IMR-90 (cell line): ENCODE results near the gene PRRG1. TPM values are rescaled to one million over a fixed set of nuclear protein-coding genes. Genes with fewer than 3 reads are reported as not detected.
A peak's percentile ranks its signal among the peaks of the same experiment; 100 is the strongest.

ENCODE experiments used
- ATAC-seq: fragments of 200-7000 bp; cut with Tn5 transposase; 2 replicates; pipeline ENCODE4 v1.9.1; 2020; ENCODE audit warnings: low read depth, mild to moderate bottlenecking, moderate library complexity
- BruUV-seq: library from RNA; stranded (reverse); fragments of 400-500 nt; replicated peaks from 2 replicates; lab custom pipeline; 2021; lab: Mats Ljungman, UMichigan
- CTCF ChIA-PET: fragments of 300-600 bp; formaldehyde crosslinking; extraction: SDS; loops from one replicate; lab custom pipeline; 2021; ENCODE audit warnings: antibody characterized with exemption; lab: Yijun Ruan, JAX
- POLR2A ChIA-PET: fragments of 300-600 bp; sonication (Branson Sonifier 250); formaldehyde crosslinking; loops from one replicate; lab custom pipeline; 2022; ENCODE audit warnings: antibody characterized with exemption; ENCODE audit not compliant: unreplicated experiment; lab: Charles Lee
- DNase-seq: peaks from one replicate; pipeline ENCODE4 v3.0.0; 2013
- H2AFZ ChIP-seq: replicated peaks from 2 replicates; pipeline ENCODE3; 2013; ENCODE audit warnings: low read length, mild to moderate bottlenecking; ENCODE audit not compliant: poor library complexity
- H2AK5ac ChIP-seq: 2 replicates; pipeline ENCODE4 v1.6.1; 2013; ENCODE audit warnings: low read depth, low read length, inconsistent platforms
- H2AK9ac ChIP-seq: replicated peaks from 2 replicates; pipeline ENCODE3; 2013; ENCODE audit warnings: mild to moderate bottlenecking, low read depth, low read length, moderate library complexity; ENCODE audit not compliant: poor library complexity
- H2BK120ac ChIP-seq: 2 replicates; pipeline ENCODE4 v1.6.1; 2013; ENCODE audit warnings: low read depth, low read length, inconsistent platforms
- H2BK15ac ChIP-seq: 3 replicates; pipeline ENCODE4 v1.6.1; 2013; ENCODE audit warnings: low read depth, low read length, inconsistent platforms
- H2BK20ac ChIP-seq: 2 replicates; pipeline ENCODE4 v1.6.1; 2013; ENCODE audit warnings: low read depth, mild to moderate bottlenecking, inconsistent platforms, low read length, moderate library complexity
- H2BK5ac ChIP-seq: 2 replicates; pipeline ENCODE4 v1.6.1; 2013; ENCODE audit warnings: mild to moderate bottlenecking, low read depth, low read length, inconsistent platforms; ENCODE audit not compliant: poor library complexity, severe bottlenecking
- H3K14ac ChIP-seq: replicated peaks from 2 replicates; pipeline ENCODE4 v1.6.1; 2013; ENCODE audit warnings: low read depth, low read length, inconsistent platforms
- H3K18ac ChIP-seq: 2 replicates; pipeline ENCODE4 v1.6.1; 2013; ENCODE audit warnings: low read depth, low read length, control low read depth
- H3K23ac ChIP-seq: 2 replicates; pipeline ENCODE4 v1.6.1; 2013; ENCODE audit warnings: low read depth, low read length, inconsistent platforms
- H3K27ac ChIP-seq: 2 replicates; pipeline ENCODE4 v1.5.1; 2013; ENCODE audit warnings: mild to moderate bottlenecking, control low read depth, low read length; ENCODE audit not compliant: insufficient read depth
- H3K27me3 ChIP-seq: 2 replicates; pipeline ENCODE4 v1.6.1; 2013; ENCODE audit warnings: low read length; ENCODE audit not compliant: control insufficient read depth, insufficient read depth
- H3K36me3 ChIP-seq: 2 replicates; pipeline ENCODE4 v1.6.1; 2013; ENCODE audit warnings: low read length, mixed read lengths; ENCODE audit not compliant: control insufficient read depth, insufficient read depth
- H3K4ac ChIP-seq: 2 replicates; pipeline ENCODE4 v1.6.1; 2013; ENCODE audit warnings: low read depth, low read length, inconsistent platforms
- H3K4me1 ChIP-seq: 2 replicates; pipeline ENCODE4 v1.6.1; 2013; ENCODE audit warnings: low read length, mixed read lengths; ENCODE audit not compliant: control insufficient read depth, insufficient read depth
- H3K4me2 ChIP-seq: 2 replicates; pipeline ENCODE4 v1.6.1; 2013; ENCODE audit warnings: low read depth, mild to moderate bottlenecking, control low read depth, low read length, moderate library complexity
- H3K4me3 ChIP-seq: 2 replicates; pipeline ENCODE4 v1.5.1; 2013; ENCODE audit warnings: low read depth, mild to moderate bottlenecking, control low read depth, low read length, moderate library complexity; ENCODE audit not compliant: insufficient read depth
- H3K56ac ChIP-seq: 2 replicates; pipeline ENCODE4 v1.6.1; 2013; ENCODE audit warnings: low read length, inconsistent platforms; ENCODE audit not compliant: insufficient read depth; ENCODE audit errors: extremely low read depth
- H3K79me1 ChIP-seq, 2 experiments: 2 replicates each; pipeline ENCODE4 v1.6.1; 2013; ENCODE audit warnings: low read length in 2 of 2, inconsistent platforms in 1 of 2, low read depth in 1 of 2
- H3K9ac ChIP-seq: 2 replicates; pipeline ENCODE4 v1.6.1; 2013; ENCODE audit warnings: low read depth, low read length, control low read depth
- H3K9me1 ChIP-seq: 2 replicates; pipeline ENCODE4 v1.6.1; 2013; ENCODE audit warnings: low read length, inconsistent platforms; ENCODE audit not compliant: insufficient read depth
- H3K9me3 ChIP-seq: 2 replicates; pipeline ENCODE4 v1.6.1; 2013; ENCODE audit warnings: low read length; ENCODE audit not compliant: control insufficient read depth, insufficient read depth
- H4K20me1 ChIP-seq: 2 replicates; pipeline ENCODE4 v1.6.1; 2013; ENCODE audit warnings: low read length, inconsistent platforms; ENCODE audit not compliant: insufficient read depth
- H4K5ac ChIP-seq: 2 replicates; pipeline ENCODE4 v1.6.1; 2013; ENCODE audit warnings: mild to moderate bottlenecking, low read depth, low read length, control low read depth
- H4K8ac ChIP-seq, 2 experiments: 2 replicates each; pipeline ENCODE4 v1.6.1; 2013; ENCODE audit warnings: low read depth in 2 of 2, low read length in 2 of 2, control low read depth in 1 of 2, inconsistent platforms in 1 of 2
- H4K91ac ChIP-seq: 2 replicates; pipeline ENCODE4 v1.6.1; 2013; ENCODE audit warnings: low read depth, low read length, inconsistent platforms; ENCODE audit not compliant: insufficient read depth
- CEBPB ChIP-seq: IDR thresholded peaks from 2 replicates; pipeline ENCODE4 v1.6.1; 2012; ENCODE audit warnings: low read depth, low read length, improper control_type of control experiment
- NFE2L2 ChIP-seq: fragments of 150-350 bp; IDR thresholded peaks from 2 replicates; pipeline ENCODE4 v1.6.1; 2016; ENCODE audit warnings: low read depth, mild to moderate bottlenecking, low read length
- WGBS, 2 experiments: methylation state at CpG; one replicate each; pipeline versions ENCODE4 v1.1.5 to v1.1.7; 2013; ENCODE audit warnings: missing lambda C conversion rate in 2 of 2; ENCODE audit not compliant: insufficient read length in 1 of 2; ENCODE audit errors: extremely low coverage in 2 of 2; 5-methylcytosine and 5-hydroxymethylcytosine counted together
- dilution Hi-C: fragments of 300-500 bp; cut with HindIII; formaldehyde crosslinking; loops from one replicate; pipeline ENCODE4 v1.14.3; 2018; ENCODE audit warnings: low sequenced_read_pairs; ENCODE audit not compliant: unreplicated experiment
- in situ Hi-C: fragments of 300-500 bp; cut with MboI; formaldehyde crosslinking; loops from 3 replicates; pipeline ENCODE4 v1.14.3; 2019; ENCODE audit warnings: low sequenced_read_pairs, inconsistent platforms, mixed read lengths
- intact Hi-C: fragments of 100-400 bp; cut with micrococcal nuclease; formaldehyde crosslinking; loops from 2 replicates; pipeline ENCODE4 v1.10.0; 2022
- polyA plus RNA-seq, 3 experiments: library from polyadenylated mRNA; depleted of rRNA; stranded (reverse); fragments of >200 nt; gene quantifications; 2 replicates each; pipeline ENCODE4 v1.2.3, GENCODE V29; 2012; ENCODE audit warnings: low replicate concordance in 1 of 3
- total RNA-seq: library from RNA; depleted of rRNA; stranded (reverse); fragments of >200 nt; gene quantifications from 2 replicates; pipeline ENCODE4 v1.2.3, GENCODE V29; 2012

The PRRG1 gene
- total and polyA plus RNA-seq, 2 of the 4 experiments (the other 2 are of a cell fraction): 9.0 to 11.1 TPM

GRCh38 chrX:37378830-37379229 lies 29.7 kb downstream of the PRRG1 start:
- DNase-seq (no peak), ATAC-seq (no peak)
- BruUV-seq: no TSS peak
- Histone ChIP-seq H3K9me3 (no peaks in the 10 kb centered on the region), H3K27ac (no peak overlapping the region), H3K4me3 (no peak overlapping the region), H2BK15ac (no peak overlapping the region), H4K5ac (no peak overlapping the region), H3K23ac (no peak overlapping the region), H3K36me3 (no peaks in the 10 kb centered on the region), H3K4me1 (no peaks in the 10 kb centered on the region), H2BK120ac (no peak overlapping the region), H2AK9ac (no peak overlapping the region), H3K4me2 (no peak overlapping the region), H3K27me3 (no peaks in the 10 kb centered on the region), H3K79me1 (no peaks in the 10 kb centered on the region; a peak in 1 of 4 replicates), H3K9ac (no peak overlapping the region), H2AFZ (no peak overlapping the region), H2AK5ac (no peak overlapping the region), H4K8ac (no peak overlapping the region), H3K14ac (no peak overlapping the region), H3K4ac (no peak overlapping the region), H3K18ac (no peak overlapping the region), H3K9me1 (no peaks in the 10 kb centered on the region), H4K91ac (no peak overlapping the region), H4K20me1 (peaks cover 17% of the 10 kb centered on the region; the same call in 1 of the 2 replicates), H2BK20ac (no peak overlapping the region), H2BK5ac (no peak overlapping the region), H3K56ac (no peak overlapping the region)
- no CpG with 5 or more reads among the region's 1 CpG for WGBS, 2 experiments
- intact Hi-C loops: no loop called here
- in situ Hi-C loops: no loop called here
- ChIA-PET CTCF (no interaction called here), POLR2A (no interaction called here)
- TF ChIP-seq NFE2L2 (no peak), CEBPB (peak; percentile 71; the same call in 1 of the 2 replicates)
- dilution Hi-C loops: no loop called here
